GM12891 (cell line): ENCODE data around the gene AP3M1.

Source experiments
- POLR2A ChIP-seq: IDR thresholded peaks from 2 replicates; pipeline ENCODE4 v1.6.1; 2011; ENCODE audit warnings: low read depth, low read length, control low read depth
- POLR2AphosphoS5 ChIP-seq: IDR thresholded peaks from 2 replicates; pipeline ENCODE4 v1.6.1; 2011; ENCODE audit warnings: low read depth, low read length, control low read depth

DNA sequence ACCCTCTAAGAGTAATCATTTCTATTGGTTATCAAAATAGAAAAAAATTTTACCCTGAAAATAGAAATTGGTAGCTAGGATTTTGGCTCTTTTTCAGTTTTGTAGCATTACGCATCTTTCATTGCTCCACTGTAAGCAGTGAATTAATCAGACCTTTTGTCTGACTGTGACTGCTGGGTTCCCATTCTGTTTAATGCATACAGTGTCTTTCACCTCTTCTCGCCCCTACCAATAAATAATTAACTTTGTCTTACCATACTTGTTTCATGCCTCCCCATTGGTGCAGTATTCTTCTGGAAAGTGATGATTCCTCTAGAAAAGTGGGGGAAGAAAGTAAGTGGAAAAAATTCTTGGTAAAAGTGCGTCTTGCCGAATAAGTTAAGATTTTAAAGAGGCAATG, 73.2 kb downstream of the AP3M1 start:
- TF ChIP-seq POLR2AphosphoS5 (no peak), POLR2A (no peak)
